Fibroblast of villous mesenchyme (primary cell): ENCODE results near the gene CELF4. TPM values are rescaled to one million over a fixed set of nuclear protein-coding genes. Genes with fewer than 3 reads are reported as not detected.

ENCODE experiments used
- DNase-seq: peaks from one replicate; pipeline ENCODE4 v3.0.0-alpha.2; 2010; ENCODE audit warnings: low read depth
- H3K4me3 ChIP-seq: 2 replicates; pipeline ENCODE4 v1.5.1; 2011; ENCODE audit warnings: low read depth, mild to moderate bottlenecking, low read length
- total RNA-seq: library from RNA; depleted of rRNA; stranded (reverse); fragments of >200 nt; gene quantifications from 2 replicates; pipeline ENCODE4 v1.2.3, GENCODE V29; 2012
- TF ChIP-seq, protein P1 (sequence below): IDR thresholded peaks from 2 replicates; pipeline ENCODE4 v1.5.1; 2012; ENCODE audit warnings: low read depth, mild to moderate bottlenecking, low read length; ENCODE audit not compliant: insufficient read depth

The CELF4 gene
- total RNA-seq, 1 donor: not detected

DNA sequence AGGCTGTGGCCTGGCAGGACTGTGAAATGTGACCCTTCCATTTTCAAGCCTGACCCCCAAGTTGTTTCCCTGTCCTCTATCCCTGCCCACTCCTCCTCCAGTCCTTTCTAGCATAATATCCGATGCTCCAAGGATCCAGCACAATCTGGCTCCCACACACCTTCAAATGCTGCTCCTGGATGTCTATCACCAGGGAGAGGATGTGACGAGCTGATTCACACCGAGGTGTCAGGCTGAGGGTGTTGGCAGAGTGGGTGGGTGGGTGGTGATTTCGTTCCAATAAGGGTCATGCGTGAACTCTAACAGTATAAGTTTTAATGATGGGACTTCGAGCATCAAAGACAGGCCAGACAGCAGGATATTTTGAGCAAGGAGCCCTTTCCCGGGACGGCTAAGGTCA, 107.8 kb downstream of the CELF4 start:
- TF ChIP-seq, protein P1, sequence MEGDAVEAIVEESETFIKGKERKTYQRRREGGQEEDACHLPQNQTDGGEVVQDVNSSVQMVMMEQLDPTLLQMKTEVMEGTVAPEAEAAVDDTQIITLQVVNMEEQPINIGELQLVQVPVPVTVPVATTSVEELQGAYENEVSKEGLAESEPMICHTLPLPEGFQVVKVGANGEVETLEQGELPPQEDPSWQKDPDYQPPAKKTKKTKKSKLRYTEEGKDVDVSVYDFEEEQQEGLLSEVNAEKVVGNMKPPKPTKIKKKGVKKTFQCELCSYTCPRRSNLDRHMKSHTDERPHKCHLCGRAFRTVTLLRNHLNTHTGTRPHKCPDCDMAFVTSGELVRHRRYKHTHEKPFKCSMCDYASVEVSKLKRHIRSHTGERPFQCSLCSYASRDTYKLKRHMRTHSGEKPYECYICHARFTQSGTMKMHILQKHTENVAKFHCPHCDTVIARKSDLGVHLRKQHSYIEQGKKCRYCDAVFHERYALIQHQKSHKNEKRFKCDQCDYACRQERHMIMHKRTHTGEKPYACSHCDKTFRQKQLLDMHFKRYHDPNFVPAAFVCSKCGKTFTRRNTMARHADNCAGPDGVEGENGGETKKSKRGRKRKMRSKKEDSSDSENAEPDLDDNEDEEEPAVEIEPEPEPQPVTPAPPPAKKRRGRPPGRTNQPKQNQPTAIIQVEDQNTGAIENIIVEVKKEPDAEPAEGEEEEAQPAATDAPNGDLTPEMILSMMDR: no peak
- no peak overlapping the region for H3K4me3 ChIP-seq
- no peak for DNase-seq

DNA sequence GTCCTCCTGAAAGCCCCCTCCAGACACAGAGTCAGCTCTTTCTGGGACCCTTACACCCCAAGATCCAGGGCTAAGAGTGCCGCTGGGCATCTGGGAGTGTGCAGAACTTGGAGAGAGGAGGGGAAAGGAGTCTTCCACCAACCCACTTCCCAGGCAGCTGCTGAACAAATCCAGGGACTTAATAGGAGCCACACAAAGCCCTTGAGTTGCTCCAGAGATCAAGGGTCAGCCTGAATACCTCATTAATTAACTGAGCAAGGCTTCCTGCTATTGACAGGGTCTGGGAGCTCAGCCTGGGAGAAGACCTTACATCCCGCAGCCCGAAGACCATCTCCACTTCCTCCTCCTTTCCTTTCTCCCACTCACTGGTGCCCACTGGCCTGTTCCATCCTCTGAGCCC, 108.3 kb downstream of the CELF4 start:
- no peak for DNase-seq

DNA sequence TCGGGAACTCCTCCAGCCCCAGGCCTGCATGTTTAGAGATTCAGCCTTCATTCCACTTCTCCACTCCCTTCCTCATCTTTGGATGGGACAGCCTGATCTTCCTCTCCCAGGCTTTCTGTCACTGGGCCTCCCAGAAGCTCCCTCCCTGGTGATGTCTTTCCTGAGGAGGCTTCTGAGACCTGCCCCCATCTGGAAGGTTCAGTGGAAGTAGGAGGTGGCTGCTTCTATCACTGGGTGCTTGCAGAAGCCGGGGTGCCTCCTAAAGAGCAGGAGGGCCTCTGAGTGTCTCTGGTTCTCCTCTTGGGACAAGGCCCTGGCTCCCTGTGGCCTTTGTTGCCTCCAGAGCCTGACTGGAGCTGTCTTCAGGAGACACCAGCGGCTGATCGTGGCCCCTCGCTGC, 108.7 kb downstream of the CELF4 start:
- TF ChIP-seq, protein P1: no peak
- H3K4me3 ChIP-seq: no peak overlapping the region
- DNase-seq: no peak

More for the DNA sequence above, 108.3 kb downstream of the CELF4 start:
- TF ChIP-seq, protein P1: no peak
- H3K4me3 ChIP-seq: no peak overlapping the region

DNA sequence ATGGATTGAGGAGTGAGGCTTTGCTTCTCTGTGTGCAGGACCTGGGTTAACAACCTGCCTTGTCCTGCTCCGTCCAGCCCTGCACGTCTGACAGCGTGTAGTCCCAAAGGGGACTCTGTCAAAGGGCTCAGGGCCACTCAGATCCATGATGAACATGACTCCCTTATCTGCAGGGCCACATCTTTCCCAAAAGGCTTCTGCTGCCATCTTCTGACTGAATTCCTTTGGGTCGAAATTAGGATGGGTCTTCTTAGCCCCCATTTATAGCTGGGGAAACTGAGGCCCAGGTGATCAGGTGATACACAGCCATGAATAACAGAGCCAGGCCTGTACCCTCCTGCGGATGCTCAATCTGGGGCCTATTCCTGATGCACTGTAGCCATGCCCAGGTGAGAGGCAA, 109.2 kb downstream of the CELF4 start:
- TF ChIP-seq, protein P1: no peak
- H3K4me3 ChIP-seq: no peak overlapping the region
- DNase-seq: no peak

DNA sequence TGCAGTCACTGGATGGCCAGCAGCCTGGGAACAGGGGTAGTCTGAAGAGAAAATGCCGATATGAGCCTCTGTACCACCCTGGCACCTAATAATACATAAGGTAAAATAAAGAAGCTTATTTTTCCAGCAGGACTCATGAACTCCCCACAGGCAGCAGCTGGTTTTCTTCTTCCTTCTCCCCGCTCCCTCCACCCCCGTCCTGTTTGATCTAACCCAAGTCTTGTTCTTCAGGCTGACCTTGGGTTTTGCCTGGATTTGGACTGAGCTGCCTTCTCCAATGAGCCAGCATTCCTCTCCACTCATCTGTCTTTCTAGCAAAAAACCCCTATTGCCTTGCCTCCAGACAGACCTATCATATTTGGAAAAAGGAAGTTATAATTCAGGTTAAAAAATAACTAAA, 111.8 kb downstream of the CELF4 start:
- TF ChIP-seq, protein P1: no peak
- H3K4me3 ChIP-seq: no peak overlapping the region
- DNase-seq: no peak

DNA sequence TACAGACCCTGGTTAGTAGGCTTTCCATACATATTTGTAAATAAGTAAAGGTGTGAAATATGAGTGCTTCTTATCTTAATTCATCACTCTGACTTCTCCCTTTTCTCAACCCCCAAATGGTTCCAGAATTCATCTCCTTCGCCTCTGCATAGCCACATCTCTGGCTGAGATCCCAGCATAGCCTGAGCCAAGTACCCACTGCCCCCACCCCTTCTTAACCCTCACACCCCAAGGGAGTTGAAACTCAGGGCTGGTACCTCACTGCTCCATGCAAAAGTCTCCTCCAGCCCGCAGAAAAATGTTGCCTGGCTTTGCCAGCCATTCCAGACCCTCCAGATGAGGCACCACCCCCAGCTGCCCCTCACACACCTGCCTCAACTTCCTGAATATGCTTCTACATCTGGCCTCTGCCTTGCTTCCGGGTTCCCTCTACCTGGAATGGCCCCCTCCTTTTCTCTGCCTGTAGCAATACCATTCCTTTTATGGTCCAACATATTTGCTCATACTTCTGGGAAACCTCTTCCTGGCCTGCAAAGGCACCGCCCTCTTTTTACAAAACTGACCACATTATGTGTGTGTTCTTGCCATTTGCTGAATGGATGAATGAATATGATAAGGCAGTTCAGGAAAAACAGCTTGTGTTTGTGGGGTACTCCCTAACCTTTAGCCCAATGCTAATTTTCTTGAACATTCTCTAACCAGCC, 112.8 kb downstream of the CELF4 start:
- no peak for DNase-seq
- no peak overlapping the region for H3K4me3 ChIP-seq
- TF ChIP-seq, protein P1: no peak

DNA sequence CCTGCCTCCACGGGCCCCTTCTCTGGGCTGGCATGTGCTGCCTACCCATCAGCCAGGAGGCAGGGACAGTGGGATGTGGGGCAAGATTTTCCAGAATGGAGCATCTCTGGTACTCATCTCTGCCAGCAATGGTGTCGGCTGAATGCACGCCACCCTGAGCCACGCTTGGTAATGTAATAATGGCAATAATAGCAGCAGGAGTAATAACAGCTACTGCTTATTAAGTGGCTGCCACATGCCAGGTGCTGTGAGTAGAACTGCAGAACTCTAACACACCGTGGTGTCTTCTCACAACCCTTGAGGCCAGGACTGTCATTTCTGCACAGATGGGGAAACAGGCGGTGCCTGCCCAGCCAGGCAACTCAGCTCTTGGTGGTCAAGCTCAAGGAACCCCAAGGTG, 113.6 kb downstream of the CELF4 start:
- H3K4me3 ChIP-seq: no peak overlapping the region
- TF ChIP-seq, protein P1: no peak
- DNase-seq: no peak
